Measurements from ENCODE around the gene PHF2. TPM values are rescaled to one million over a fixed set of nuclear protein-coding genes. Genes with fewer than 3 reads are reported as not detected.

PHF2 gene
- polyA plus RNA-seq, 5 donors, result 36.7 to 46.6 (median 46.2) TPM

DNA sequence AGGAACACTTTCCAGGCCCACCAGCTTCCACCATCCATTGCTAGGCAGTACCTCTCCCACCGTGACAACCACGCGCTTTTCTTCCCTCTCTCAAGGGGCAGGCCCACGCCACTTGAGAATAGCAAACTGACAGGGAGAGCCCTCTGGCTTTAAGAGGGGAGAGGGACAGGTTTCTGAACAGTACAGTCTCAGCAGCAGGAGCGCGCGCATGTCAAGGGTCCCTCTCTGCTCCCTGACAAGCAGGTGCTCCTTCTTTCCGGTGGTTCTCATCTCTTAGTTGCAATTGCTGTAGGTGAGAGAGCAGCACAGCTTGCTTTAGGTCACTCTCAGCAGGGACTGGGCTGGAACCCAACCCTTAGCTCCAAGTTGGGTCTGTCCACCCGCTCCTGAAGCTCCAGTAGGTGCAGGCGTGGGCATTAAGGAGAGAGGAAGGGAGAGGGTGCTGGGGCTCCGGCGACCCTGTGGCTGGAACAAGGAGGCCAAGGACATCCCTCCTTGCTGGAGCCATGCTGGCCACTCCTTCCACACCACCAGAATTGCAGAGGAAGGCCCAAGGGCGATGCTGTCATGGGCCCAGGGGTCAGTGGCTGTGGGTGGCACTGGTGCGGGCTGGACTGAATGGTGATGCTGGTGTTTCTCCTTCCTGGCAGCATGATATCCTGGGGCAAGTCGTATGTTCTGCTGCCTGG lies 9.0 kb upstream of the PHF2 start:
- DNase-seq, result peak; percentile 22 to 27

DNA sequence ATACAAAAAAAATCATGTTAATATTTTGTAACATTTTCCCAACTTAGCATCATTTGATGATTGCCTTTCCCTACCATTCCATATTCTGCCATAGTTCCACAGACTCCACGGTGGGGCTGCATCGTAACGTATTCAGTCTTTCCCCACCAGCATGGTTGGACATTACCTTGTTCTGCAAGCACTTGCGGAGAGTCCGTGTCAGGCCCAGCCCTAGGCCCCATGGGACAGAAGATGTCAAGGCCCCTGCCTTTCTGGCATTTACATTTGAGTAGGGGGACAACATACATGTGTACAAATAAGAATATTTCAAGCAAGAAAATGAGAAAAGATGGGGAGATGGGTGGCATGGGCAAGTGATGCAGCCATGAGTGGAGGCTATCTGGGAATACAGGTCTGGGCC lies 8.2 kb upstream of the PHF2 start:
- no peak for DNase-seq

DNA sequence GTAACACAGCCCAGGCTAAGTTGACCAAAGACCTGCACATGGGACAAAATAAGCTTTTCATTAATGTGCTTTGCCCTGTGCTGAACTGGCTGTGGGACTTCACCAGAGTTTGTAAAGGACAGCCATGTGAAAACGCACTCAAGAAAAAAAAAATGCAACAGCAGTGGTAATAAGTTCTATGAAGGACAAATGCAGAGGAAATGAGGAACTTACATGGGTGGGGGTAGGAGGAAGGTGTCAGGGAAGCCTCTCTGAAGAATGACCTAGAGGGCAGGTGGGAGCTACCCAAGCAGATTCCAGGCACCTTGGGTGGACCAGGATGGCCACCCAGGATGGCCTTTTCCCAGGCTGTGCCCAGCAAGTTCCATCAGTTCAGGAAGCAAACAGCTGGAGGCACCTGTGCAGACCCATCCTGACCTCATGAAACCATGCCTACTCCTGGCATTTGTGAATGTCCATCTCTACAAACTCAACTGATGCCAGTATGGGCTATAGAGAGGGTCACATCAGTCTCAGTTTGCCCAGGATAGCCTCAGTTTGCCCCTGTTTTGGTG lies 6.7 kb upstream of the PHF2 start:
- DNase-seq, result no peak

DNA sequence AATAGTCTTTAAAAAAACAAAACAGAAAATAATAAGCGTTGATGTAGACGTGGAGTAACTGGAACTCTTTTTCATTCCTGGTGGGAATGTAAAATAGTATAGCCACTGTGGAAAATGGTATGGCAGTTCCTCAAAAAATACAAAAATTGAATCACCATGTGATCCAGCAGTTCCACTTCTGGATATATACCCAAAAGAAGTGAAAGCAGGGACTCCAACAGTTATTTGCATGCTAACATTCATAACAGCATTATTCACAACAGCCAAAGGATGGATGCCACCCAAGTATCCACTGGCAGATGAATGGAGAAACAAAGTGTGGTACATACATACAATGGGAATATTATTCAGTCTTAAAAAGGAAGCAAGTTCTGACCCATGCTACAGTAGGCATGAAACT lies 4.2 kb upstream of the PHF2 start:
- DNase-seq, result no peak

DNA sequence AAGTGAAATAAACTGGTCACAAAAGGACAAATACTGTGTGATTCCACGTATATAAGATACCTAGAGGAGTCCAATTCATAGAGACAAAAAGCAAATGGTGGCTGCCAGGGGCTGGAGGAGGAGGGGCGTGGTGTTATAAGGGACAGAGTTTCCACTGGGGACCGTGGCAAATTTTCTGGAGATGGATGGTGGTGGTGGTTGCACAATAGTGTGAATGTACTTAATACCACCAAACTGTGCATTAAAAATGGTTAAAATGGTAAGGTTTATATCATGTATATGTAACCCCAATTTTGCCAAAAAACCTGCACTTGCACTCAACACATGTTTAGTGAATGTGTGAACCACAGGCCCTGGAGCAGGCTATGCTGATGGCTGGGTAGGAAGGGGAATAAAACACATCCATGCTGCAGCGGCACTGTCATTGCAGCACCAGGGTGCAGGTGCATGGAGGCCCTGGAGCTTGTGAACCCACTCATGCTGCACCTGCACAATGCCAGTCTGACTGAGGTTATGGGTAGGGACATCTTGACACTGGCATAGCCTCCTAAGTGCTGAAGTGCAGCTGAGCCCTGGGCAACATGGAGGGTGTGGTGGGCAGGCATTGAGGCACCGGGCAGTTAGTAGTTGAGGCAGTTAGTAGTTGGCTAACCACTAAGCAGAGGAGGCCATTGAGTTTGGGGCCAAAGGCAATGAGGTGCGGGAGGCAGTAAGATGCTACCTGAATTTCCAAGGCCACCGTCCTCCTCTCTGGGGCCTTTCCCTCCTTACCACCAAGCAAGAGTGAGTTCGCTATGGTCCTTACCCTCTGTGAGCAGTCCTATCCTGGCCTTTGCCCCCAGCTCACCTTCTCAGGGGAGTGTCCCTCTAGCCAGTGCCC lies 3.5 kb upstream of the PHF2 start:
- no peak for DNase-seq

DNA sequence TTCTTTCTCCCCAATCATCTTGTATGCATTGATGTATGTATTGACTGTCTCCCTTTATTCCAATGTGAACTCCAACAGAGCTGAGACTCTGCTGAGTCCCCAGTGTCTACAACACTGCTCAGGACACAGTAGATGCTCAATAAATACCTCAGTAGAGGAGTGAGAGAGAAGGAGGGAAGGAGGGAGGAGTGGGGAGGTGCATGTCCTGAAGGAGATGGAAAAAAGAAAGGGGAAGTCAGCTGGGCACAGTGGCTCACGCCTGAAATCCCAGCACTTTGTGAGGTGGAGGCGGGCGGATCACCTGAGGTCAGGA lies 2.9 kb upstream of the PHF2 start:
- DNase-seq, result no peak

DNA sequence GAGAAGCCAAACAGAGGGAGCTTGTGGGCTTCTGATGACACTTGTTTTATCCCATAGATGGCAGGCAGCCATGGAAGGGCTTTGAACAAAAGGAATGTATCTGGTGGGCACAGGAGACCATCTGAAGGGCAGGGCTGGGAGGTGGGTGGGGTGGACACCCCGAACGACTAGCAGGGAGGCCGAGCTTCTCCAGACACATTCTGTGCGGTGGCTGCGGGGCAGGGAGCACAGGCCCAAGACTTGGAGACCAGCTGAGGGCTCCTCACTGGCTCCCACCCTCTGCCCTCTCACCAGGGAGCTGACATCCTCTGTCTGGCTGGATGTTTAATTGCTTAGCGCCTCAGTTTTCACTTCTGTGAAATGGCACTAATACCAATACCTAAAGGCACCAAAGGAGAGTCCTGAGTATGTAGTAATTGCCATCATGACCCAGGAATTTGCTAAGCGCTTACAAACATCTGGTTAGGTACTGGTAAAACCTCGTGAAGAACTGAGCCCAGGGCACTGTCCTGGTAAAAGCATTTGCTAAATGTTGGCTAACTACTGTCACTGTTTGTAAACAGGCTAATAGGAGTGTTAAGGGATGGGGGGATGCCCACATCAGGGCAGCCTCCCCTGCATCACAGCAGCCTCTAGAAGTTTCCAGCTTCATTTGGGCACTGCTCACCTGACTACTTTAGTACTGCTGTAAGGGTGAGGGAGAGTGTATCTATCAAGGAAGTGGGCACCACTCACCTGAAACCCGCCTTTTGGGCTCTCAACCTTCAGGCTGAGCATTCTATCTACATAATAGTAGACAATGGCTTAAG lies 2.1 kb upstream of the PHF2 start:
- DNase-seq, result no peak

DNA sequence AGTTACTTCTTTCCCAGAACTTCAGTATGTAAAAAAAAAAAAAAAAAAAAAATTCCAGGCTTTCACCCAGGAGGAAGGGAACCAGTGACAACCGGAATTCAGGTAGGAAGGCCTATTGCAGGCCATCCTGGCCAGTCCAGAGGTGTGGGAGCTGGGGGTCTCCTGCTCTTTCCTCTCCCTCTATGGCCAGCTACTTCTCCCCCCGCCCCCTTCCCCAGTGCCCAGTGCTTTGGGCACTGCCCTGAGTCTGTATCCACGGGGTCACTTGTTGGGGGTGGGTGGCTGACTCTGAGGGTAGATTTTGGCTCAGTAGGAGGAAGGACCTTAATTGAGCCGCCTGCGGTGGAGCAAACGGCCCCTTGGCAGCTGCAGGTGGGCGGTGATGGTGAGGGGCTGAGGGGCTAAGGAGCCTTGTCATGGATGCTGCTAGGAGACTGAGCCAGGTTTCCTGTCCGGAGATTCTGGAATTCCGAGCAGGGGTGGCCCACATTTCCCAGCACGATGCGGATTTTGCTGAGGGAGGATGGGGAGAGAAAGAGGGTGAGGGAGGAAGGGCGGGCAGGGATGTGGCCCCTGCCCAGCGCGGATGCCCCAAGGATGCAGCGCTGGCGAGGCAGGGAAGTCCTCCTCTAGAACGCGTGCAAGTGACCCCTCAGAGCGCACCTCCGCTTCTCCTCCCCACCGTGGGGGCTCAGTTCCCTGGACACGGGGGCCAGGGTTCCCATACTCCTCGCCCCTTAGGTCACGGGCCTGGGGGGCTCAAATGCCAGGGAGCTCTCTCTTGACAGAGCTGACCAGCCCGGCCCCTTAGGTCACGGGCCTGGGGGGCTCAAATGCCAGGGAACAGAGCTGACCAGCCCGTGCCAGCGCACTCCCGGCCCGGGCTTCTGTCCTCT lies 1.2 kb upstream of the PHF2 start:
- DNase-seq, result no peak

DNA sequence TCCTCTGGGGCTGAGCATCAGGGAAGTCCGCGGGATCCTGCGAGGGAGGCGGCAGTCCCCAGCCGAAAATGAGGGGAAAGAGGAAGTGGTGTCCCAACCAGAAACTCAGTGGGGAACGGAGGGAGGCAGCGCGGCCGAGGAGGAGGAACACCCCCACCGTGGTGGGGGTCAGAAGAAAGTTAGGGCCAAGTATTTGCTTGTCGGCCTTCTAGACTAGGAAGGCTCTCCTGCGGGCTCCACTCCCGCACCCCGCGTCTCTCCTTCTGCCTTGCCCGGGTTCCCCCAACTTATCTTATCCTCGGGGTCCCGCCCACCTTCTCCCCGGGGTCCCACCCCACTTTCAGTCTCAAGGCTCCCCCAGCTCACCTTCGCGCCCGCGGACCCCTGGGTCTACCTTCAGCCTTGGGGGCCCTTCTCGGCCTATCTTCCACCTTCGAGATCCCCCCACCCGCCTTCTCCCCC lies 557 bp upstream of the PHF2 start:
- DNase-seq, result peak; percentile 45 to 50

DNA sequence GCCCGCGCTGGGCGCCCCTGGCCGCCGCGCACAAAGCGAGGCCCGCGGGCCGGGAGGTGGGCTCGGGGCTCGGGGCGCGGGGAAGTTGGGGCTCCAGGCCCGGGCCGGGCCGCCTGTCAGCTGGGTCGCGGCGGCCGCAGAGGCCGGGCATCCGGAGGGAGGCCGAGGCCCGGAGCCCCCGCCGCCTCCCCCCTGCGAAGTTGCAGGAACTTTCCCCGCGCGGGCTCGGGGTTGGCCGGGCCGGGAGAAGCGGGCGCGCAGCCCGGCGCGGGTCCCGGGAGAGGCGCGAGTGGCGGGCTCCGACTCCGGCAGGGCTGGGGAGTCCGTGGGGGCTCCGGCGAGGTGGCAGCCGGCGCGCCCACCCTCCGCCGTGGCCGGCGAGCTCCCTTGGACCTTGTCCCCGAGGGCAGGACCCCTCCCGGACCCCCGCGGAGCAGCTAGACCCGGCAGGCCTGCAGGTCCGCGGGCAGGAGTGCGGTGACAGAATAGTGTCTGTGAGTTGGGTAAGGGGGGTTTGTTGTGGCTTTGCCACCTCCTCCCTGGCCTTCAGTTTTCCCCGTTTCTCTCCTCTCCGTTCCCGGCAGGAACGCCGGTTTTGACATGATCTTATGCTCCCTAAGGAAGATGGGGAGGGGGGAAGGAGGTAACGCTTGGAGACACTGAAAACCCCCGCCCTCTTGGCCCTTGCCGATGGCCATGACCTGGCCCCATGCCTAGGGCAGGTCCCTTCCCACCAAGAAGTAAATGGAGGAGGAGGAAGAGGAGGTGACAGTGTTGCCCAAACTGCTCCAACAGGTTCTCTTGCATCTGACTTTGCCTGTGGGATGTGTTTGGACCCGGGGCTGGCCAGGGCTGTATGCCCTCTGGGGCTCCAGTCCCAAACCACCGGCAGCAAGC lies 942 bp downstream of the PHF2 start:
- DNase-seq, result peak in 1 of 2 donors; percentile 26

DNA sequence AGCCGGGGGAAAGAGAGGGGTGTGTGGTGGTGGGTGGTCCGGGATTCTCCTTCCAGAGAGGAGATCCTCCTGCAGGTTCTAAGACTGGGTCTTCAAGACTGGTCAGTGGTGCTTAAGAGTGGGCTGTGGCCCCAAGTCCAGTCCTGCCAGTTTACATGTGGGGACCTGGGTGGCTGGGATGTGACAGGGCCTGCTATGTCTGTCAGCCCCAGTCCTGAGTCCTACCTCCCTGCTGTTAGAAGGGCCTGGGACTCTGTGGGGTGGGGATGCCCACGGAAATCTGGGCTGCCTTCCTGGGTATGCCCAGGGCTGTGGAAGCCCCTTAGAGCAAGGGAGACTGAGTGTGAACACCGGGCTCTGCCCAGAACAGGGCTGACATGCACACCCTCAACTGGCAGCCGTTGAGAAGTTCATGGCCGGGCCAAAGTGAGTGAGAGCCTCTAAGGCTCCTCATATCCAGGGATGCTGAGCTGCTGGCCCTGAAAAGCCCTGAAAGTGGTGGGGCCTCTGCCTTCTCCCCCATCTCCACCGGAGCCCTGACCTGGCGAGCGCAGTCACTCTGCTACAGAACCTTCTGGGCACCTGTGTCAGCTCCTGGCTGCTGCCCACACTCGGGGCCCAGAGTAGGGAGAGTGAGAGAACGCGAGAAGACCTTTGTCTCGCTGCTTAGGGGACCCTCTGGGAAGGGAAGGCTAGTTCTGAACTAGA lies 1.7 kb downstream of the PHF2 start:
- no peak for DNase-seq

DNA sequence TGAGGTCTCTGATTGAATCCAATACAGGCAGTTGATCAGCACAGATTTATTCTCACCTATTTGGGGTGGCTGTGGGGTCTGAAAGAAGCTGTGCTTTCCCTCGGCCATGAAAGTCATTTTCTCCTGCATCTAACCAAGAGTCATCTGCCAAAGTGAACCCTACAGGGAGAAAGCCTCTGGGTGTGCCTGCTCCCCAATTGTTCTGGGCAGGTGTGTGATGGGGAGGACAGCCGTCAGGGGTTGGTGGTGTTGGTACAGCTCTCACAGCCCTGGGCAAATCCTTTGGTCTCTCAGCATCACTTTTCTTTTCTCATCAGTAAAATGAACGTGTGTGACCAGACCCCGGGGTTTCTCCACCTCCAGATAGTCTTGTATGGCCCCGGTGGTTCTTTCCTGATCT lies 2.5 kb downstream of the PHF2 start:
- no peak for DNase-seq

DNA sequence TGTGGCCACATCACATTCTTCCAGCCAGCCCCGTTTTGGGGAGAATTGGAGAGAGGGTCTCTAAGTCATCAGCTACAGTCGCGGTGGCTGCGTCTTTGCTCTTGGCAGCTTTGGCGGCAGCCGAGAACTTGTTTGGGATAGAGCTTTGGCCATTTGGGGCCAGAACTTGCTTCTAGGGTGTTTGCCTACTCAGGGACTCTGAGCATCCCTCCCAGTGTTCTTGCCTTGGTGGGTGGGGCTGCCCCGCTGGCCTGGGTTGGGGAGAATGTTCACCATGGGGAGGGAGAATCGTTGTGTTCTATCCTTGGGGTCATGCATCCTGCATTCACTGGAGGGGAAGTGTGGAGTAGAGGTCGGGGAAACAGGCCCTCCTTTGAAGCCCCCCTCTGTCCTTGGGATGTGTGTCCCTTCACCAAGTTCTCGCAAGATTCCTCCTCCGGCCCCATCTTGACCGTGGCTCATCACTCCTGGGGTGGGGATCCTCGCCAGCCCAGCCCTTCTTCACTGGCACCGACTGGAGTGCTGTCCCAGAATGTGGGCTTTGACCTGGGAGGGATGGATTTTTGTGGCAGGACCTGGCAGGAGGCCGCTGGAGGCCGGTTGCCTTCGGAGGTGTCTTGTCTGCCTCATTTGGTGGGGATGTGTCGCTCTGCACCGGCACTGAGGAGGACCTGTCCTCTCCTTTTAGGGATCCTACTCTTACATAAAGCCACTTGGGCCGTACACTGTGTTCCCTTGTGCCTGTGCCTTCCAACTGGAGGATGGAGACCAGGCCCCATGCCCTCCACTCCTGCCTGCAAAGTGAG lies 3.5 kb downstream of the PHF2 start:
- DNase-seq, result no peak

DNA sequence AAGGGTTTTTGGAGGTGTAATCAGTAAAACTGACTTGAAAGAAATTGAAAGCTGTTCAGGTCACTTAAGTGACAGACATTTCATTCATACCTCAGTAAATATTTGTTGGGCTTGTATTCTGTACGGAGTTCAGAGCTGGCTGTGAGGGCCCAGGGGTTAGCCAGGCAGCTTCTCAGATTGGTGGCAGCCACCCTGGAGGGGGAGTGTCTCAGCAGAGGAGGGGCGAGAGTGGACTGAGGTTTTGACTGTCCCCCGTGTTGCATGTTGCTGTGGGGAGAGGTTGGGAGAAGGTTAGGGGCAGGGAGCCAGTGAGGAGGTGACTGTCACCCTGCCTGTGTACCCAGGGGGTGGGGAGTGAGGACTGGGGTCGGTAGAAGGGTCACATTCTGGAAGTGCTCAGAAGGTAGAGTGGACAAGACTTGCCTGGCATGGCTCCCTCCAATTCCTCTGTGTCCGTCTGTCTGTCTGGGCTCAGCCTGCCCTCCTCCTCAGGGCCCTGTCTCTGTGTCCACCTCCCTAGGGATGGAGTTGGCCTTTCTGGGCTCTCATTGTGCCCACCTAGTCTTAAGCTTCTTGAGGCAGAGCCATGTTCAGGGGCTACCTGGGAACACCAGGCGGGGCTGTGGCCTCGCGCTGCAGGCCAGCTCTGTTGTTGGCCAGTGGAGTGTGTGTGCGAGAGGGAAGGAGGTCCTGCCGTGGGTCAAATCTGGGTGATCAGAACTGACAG lies 4.4 kb downstream of the PHF2 start:
- DNase-seq, result no peak

DNA sequence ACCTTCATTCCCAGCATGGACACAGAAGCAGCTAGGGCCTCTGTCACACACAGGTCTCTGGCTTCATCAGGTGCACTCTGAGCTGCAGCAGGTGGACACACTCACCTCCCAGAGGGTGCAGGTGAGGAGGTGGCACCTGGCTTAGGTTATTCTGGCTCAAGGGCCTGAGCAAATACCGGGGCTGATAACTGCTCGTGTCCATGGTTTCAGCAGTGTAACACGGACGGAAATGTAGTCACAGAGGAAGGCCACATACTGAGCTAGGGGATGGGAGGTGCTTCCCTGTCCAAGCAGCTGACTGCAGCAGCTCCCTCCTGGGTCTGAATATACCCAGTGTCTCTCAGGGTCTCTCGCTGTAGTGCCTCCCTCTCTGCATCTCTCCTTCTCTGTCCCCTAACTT lies 5.7 kb downstream of the PHF2 start:
- peak in 1 of 2 donors; percentile 35 for DNase-seq

DNA sequence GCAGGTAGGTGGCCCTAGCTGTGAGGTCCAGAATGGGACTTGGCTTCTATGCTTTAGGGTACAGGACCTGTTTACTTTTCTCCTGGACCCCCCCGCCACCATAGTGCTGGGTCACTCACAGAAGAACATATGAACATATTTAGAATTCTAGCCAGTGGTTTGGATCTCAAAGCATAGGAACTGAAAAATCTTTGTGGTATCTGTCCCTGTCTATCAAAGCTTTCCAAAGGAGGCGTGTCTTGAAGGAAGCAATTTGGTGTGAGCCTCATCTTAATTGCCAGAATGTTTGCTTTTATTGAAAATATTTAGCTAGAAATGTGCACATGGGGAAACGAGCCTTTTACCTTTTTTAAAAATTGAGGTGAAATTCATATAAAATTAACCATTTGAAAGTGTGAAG lies 6.2 kb downstream of the PHF2 start:
- DNase-seq, result no peak

DNA sequence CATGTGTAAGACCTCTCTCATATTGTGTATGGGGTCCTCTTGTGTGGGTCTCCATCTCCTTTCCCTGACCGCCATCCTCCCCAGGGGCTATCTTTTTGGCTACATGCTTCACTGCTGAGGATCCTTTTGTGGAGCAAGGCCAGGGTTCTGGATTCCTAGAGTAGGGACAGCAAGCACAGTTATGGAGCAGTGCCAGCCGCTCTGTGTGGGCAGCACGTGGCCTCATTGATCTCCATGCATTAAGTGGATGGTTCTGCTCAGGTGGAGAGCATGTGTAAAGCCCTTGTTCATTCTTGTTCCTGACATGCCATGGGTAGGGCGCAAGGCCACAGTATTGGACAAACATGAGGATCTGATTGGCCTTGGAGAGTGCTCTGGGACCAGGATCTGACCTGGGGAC lies 8.9 kb downstream of the PHF2 start:
- DNase-seq, result no peak

DNA sequence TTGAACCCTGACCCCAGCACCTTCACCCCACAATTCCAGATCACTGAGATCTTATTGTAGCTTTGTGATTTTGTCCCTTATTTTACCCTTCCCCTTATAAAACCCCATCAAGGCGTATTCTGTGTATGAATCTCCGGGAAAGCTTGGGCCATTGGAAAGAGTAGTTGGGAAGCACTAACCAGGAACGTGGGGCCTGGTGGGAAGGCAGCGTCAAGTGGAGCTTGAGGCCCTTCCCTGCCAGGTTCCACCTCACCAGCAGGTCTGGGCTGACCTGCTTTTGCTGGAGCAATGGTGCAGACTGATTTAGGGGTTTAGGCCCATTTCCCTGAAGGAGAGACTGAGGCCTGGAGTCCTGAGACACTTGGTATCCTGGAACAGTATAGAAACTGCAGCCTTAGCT lies 9.3 kb downstream of the PHF2 start:
- DNase-seq, result no peak
